ENCODE data around the gene MAS1L.

Gene MAS1L

DNA sequence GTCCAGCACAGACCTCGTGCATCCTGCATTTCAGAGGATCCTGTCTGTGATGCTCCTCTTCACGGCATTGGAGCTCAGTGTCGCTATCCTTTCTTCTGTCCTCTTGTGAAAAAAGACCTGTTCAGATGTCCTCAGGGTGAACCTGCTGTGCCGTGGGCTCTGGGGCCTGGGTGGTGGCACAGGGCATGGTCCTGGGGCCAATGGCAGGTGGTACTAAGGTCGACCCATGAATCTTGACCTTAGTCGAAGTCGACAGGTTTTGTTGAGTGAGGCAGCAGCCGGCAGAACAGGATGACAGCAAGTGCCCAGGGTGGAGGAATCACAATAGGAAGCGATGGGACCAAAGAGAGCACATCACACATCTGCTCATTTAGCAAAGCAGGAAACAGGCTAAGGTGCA, 22.0 kb upstream of the MAS1L start:
- no peak for DNase-seq

GRCh38 chr6:29509239-29509638, 21.5 kb upstream of the MAS1L start:
- DNase-seq: no peak

- DNase-seq: no peak
Observed at GRCh38 chr6:29507319-29507718, 19.6 kb upstream of the MAS1L start.

DNA sequence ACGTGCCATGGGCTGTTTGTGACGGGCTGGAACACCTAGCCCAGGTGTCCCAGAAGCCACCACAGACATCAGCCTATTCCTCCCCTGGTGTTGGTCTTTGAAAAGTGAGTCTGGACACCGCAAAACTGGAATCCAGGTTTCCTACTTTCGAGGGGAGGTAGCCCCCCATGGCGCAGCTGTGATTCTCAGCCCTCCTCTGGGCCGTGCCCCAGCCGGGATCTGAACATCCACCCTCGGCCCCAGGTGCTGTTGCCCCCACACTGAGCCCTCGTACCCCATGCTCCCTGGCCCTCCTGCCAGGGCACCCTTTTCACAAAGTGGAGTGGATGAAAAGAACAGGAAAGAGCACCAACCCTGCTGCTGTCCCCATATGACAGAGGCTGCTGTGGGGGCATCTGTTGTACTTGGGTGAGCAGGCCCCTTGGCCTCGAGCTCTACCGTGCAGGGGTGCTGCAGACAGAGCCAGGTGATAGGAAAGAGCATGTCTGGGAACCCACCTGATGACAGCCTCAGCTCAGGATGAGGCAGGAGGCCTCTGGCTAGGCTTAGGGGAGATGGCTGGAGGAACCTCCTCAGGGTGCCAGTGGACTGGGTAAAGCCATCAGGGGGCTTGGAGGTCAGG, 18.8 kb upstream of the MAS1L start:
- DNase-seq: no peak

GRCh38 chr6:29505808-29506207, 18.1 kb upstream of the MAS1L start:
- DNase-seq: no peak

GRCh38 chr6:29504961-29505360, 17.2 kb upstream of the MAS1L start:
- DNase-seq: no peak

GRCh38 chr6:29502597-29502996, 14.8 kb upstream of the MAS1L start:
- DNase-seq: no peak

DNA sequence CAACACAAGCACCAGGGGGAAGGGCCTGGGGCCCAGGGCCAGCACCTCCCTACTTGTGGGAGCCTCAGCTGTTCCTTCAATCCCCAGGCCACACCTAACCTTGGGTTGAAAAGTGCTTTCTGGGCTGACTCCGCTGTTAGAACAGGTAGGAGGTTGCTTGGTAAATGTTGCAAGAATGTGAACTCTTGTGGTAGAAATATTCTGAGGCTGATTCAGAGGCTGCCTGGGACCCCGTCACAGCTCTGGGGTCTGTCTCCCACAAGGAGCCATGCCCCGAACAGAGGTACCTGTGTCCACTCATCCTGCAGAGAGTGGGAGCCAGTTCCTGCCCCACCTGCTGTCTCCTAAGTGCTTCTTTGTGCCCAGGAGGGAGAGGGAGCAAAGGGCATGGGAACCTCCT, 14.4 kb upstream of the MAS1L start:
- no peak for DNase-seq

- DNase-seq: no peak
Observed at GRCh38 chr6:29501106-29501505, 13.3 kb upstream of the MAS1L start.

GRCh38 chr6:29500594-29500993, 12.8 kb upstream of the MAS1L start:
- DNase-seq: no peak

DNA sequence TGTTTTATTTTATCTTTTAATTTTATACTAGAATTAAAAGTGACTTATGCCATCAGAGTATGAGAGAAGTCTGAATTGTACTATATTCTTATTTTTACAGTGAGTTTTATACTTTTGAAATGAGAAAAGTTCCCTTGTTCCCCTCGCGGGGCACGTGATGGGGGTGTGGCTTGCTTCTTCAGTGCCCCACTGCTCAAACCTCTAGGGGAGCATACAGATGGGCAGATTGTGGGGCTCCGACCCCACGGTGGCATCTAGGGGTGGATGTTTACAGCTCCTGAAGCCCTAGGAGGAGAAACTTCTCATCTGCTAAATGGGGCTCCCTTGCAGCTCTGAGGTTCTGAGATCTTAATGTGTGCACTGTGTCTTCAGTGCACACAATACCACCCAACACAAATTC, 11.9 kb upstream of the MAS1L start:
- no peak for DNase-seq

GRCh38 chr6:29496961-29497360, 9.2 kb upstream of the MAS1L start:
- no peak for DNase-seq

DNA sequence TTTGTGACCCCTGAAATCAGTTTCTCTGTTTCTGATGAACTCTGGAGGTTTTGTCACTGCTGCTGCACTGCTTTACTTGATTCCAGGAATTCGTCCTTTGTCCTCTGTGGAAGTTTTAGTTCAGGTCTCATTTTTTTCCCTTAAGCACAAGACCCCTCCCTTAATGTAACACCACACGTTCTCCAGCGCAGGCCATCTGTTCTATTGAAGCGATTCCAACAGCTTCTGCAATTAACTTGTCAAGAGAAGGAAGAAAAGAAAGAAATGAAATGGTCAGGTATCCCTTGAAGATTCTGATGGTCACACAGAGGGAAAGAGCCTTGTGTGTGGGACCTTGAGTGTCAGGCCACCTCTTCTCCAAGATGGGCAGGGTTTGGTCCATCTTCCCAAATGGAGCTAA, 7.8 kb upstream of the MAS1L start:
- no peak for DNase-seq

GRCh38 chr6:29494131-29494530, 6.4 kb upstream of the MAS1L start:
- DNase-seq: no peak

- no peak for DNase-seq
Observed at GRCh38 chr6:29493261-29493660, 5.5 kb upstream of the MAS1L start.

GRCh38 chr6:29491574-29491973, 3.8 kb upstream of the MAS1L start:
- DNase-seq: no peak

GRCh38 chr6:29490552-29490951, 2.8 kb upstream of the MAS1L start:
- no peak for DNase-seq

GRCh38 chr6:29490055-29490454, 2.3 kb upstream of the MAS1L start:
- DNase-seq: no peak

DNA sequence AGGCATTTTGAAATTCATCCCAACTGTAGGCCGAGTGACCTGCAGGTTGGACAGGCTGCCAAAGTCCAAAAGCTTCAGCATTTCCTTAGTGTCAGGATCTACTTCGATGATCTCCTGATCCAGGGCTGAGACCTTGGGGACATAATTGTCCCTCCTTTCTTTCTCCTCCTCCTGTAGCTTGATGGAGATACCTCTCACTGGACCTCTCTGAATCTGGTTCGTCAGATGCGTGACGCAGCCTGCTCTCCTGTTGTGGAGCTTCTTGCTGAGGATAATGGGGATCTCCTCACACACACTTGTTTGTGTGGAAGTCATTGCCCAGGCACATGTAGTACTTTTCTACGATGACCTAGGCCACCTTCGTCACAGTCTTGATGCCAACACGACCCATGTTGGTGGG, 1.5 kb upstream of the MAS1L start:
- DNase-seq: no peak

GRCh38 chr6:29488874-29489273, 1.1 kb upstream of the MAS1L start:
- no peak for DNase-seq

DNA sequence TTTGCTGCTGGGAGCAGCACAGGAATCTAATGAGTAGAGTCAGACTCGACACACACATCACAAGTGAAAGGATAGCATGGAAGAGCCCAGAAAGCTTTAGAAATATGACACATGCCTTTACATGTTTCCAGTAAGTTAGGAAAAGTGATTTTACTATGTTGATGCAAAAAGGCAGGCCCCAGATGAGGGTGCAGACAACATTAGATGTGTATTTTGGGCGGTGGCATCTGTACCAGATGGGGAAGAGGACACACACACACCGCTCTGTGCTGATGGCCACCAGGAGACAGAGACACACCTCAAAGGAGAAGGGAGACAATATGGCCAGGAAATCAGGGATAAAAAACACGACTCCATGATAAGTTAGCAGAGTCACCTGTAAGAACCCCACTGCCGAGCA, 625 bp downstream of the MAS1L start:
- no peak for DNase-seq

GRCh38 chr6:29486577-29486976, 1.2 kb downstream of the MAS1L start:
- no peak for DNase-seq

GRCh38 chr6:29483735-29484134, 4.0 kb downstream of the MAS1L start:
- DNase-seq: no peak

GRCh38 chr6:29483186-29483585, 4.6 kb downstream of the MAS1L start:
- no peak for DNase-seq

GRCh38 chr6:29479560-29479959, 8.2 kb downstream of the MAS1L start:
- no peak for DNase-seq

DNA sequence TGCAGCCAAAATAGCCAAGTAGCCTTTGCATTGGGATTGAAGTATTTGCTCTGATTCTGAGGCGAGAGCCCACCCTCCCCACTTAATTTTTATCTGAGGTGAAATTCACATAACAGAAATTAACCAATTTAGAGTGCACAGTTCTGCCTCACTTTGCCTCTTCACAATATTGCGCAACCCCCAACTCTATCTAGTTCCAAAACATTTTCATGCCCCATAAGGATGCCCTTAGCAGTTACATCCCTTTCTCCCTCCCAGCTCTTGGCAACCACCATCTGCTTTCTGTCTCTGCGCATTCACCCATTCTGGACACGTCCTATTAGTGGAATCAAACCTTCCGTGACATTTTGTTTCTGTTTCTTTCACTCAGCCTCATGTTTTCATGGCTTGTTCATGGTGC, 9.0 kb downstream of the MAS1L start:
- no peak for DNase-seq

Measured in inflammatory macrophage treated with lipopolysaccharide for 4 hours (primary cell).